K562 (cell line): ENCODE data around the gene XPOT. TPM values are rescaled to one million over a fixed set of nuclear protein-coding genes. Genes with fewer than 3 reads are reported as not detected.

ENCODE experiments used
- ATAC-seq: fragments of 200-7000 bp; cut with Tn5 transposase; 3 replicates; pipeline ENCODE4 v1.9.1; 2020; ENCODE audit warnings: moderate library complexity
- BruUV-seq: library from RNA; stranded (reverse); fragments of 400-500 nt; replicated peaks from 2 replicates; lab custom pipeline; 2021; lab: Mats Ljungman, UMichigan
- CTCF ChIA-PET: fragments of 300-600 bp; formaldehyde crosslinking; extraction: SDS; loops from one replicate; lab custom pipeline; 2021; ENCODE audit warnings: low intra/inter-chr PET ratio; lab: Yijun Ruan, JAX
- POLR2A ChIA-PET: fragments of 300-600, 350-650 bp; sonication (Branson Sonifier 250); formaldehyde crosslinking; extraction: SDS; loops from one replicate; lab custom pipeline; 2021; ENCODE audit warnings: antibody characterized with exemption, inconsistent platforms; lab: Yijun Ruan, JAX
- DNase-seq, 4 experiments: peaks; one replicate each; pipeline versions ENCODE4 v3.0.0 to v3.0.0-alpha.2; 2011 to 2018; ENCODE audit warnings: low spot score in 3 of 4, mixed read lengths in 3 of 4; ENCODE audit errors: extremely low read depth in 1 of 4
- FAIRE-seq: peaks from 2 replicates; lab custom pipeline; 2011; peaks lifted over from hg19 to GRCh38; lab: Jason Lieb, UNC
- H2AFZ ChIP-seq: 2 replicates; pipeline ENCODE4 v1.6.0; 2011; ENCODE audit warnings: low read depth, low read length, control low read depth, inconsistent platforms
- H3K27ac ChIP-seq: fragments of 200-600 bp; 3 replicates; pipeline ENCODE4 v1.8.0; 2011; ENCODE audit warnings: low read depth, mild to moderate bottlenecking, control low read depth, inconsistent platforms, low read length, moderate library complexity, mixed read lengths; ENCODE audit errors: extremely low read depth
- H3K27me3 ChIP-seq, 2 experiments: fragments of 300-600 bp in 1 of 2; 2 replicates in 1 of 2; 3 replicates in 1 of 2; pipeline versions ENCODE4 v1.6.0 to v1.8.0; 2011; ENCODE audit warnings: inconsistent platforms in 2 of 2, low read length in 2 of 2, mild to moderate bottlenecking in 1 of 2, mixed read lengths in 1 of 2, moderate library complexity in 1 of 2; ENCODE audit not compliant: control insufficient read depth in 2 of 2, insufficient read depth in 2 of 2
- H3K36me3 ChIP-seq: fragments of 300-600 bp; 3 replicates; pipeline ENCODE4 v1.8.0; 2011; ENCODE audit warnings: mild to moderate bottlenecking, low read length, inconsistent platforms; ENCODE audit not compliant: control insufficient read depth, insufficient read depth
- H3K4me1 ChIP-seq, 2 experiments: fragments of 200-600 bp in 1 of 2; replicated peaks in 1 of 2; 2 replicates in 1 of 2; 3 replicates in 1 of 2; pipeline versions ENCODE4 v1.5.1 to v1.8.0; 2011; ENCODE audit warnings: inconsistent platforms in 2 of 2, low read length in 2 of 2, mild to moderate bottlenecking in 1 of 2, mixed read lengths in 1 of 2, moderate library complexity in 1 of 2; ENCODE audit not compliant: control insufficient read depth in 2 of 2, insufficient read depth in 2 of 2
- H3K4me2 ChIP-seq: 2 replicates; pipeline ENCODE4 v1.6.1; 2011; ENCODE audit warnings: low read length, control low read depth, inconsistent platforms, mixed read lengths; ENCODE audit not compliant: insufficient read depth
- H3K4me3 ChIP-seq: fragments of 200-600 bp; sonication (generic), shearing (Covaris generic); 2 replicates; pipeline ENCODE4 v1.5.1; 2016; ENCODE audit warnings: control low read depth, inconsistent platforms
- H3K79me2 ChIP-seq: fragments of 200-600 bp; 3 replicates; pipeline ENCODE4 v1.8.0; 2011; ENCODE audit warnings: low read length, inconsistent platforms; ENCODE audit not compliant: control insufficient read depth, insufficient read depth
- H3K9ac ChIP-seq, 2 experiments: 2 replicates each; pipeline versions ENCODE4 v1.6.0 to v1.6.1; 2011; ENCODE audit warnings: low read depth in 2 of 2, low read length in 2 of 2, control low read depth in 1 of 2, inconsistent platforms in 1 of 2, mild to moderate bottlenecking in 1 of 2, mixed read lengths in 1 of 2; ENCODE audit not compliant: insufficient read depth in 1 of 2
- H3K9me1 ChIP-seq: one replicate; pipeline ENCODE4 v1.6.0; 2011; ENCODE audit warnings: inconsistent platforms, mild to moderate bottlenecking, low read length, moderate library complexity; ENCODE audit not compliant: control insufficient read depth, insufficient read depth
- H3K9me3 ChIP-seq: replicated peaks from 2 replicates; pipeline ENCODE4 v1.5.1; 2011; ENCODE audit warnings: low read depth, low read length, inconsistent platforms; ENCODE audit not compliant: control insufficient read depth, insufficient read depth
- H4K20me1 ChIP-seq: replicated peaks from 2 replicates; pipeline ENCODE4 v1.6.1; 2011; ENCODE audit warnings: low read length, inconsistent platforms, mixed read lengths; ENCODE audit not compliant: control insufficient read depth, insufficient read depth
- HDGF ChIP-seq: fragments of 450-650 bp; IDR thresholded peaks from 2 replicates; pipeline ENCODE4 v1.6.1; 2016
- NBN ChIP-seq: fragments of 450-650 bp; IDR thresholded peaks from 2 replicates; pipeline ENCODE4 v1.6.1; 2016; ENCODE audit warnings: low read depth, mild to moderate bottlenecking
- NR0B1 ChIP-seq: fragments of 450-650 bp; IDR thresholded peaks from one replicate; pipeline ENCODE4 v1.6.1; 2018; ENCODE audit warnings: mild to moderate bottlenecking, moderate library complexity; ENCODE audit not compliant: partially characterized antibody
- SETDB1 ChIP-seq: IDR thresholded peaks from one replicate; pipeline ENCODE4 v1.6.1; 2012; ENCODE audit warnings: low read length, control low read depth, inconsistent platforms
- ZNF764 ChIP-seq: fragments of 250-450 bp; sonication (Bioruptor Pico); IDR thresholded peaks from 2 replicates; pipeline ENCODE4 v1.4.0; 2020; ENCODE audit warnings: low read depth, mild to moderate bottlenecking, moderate library complexity
- WGBS: fragments of 100-300 bp; shearing (Covaris generic); methylation state at CpG from one replicate; pipeline ENCODE4 v1.1.6; 2016; ENCODE audit warnings: low coverage, mixed read lengths; ENCODE audit not compliant: insufficient coverage; ENCODE audit errors: missing lambda C conversion rate; 5-methylcytosine and 5-hydroxymethylcytosine counted together
- in situ Hi-C: fragments of 300-500 bp; cut with MboI; formaldehyde crosslinking; loops from 4 replicates; pipeline ENCODE4 v1.15.0; 2018; ENCODE audit warnings: inconsistent platforms, mixed read lengths
- intact Hi-C: fragments of 100-400 bp; cut with micrococcal nuclease; formaldehyde crosslinking; loops from 2 replicates; pipeline ENCODE4 v1.14.2; 2022
- polyA plus RNA-seq, 8 experiments: library from polyadenylated mRNA; depleted of rRNA in 4 of 8; stranded (reverse) in 5 of 8; unstranded in 3 of 8; fragments of >200 nt; fragmentation: Nextera tagmentation in 2 of 8; fragmentation: Illumina TruSeq in 1 of 8; extraction: Ambion mirVana in 2 of 8; extraction: Trizol in 1 of 8; gene quantifications; 2 replicates each; pipeline versions ENCODE4 v1.2.1 to v1.2.3, GENCODE V29; 2011 to 2014; ENCODE audit warnings: inconsistent platforms in 1 of 8, missing spikeins in 1 of 8
- total RNA-seq, 7 experiments: library from RNA; depleted of rRNA in 6 of 7; stranded (reverse); fragments of >200 nt in 6 of 7; fragmentation: Illumina TruSeq in 2 of 7; extraction: Trizol in 2 of 7; gene quantifications; 2 replicates each; pipeline versions ENCODE4 v1.2.1 to v1.2.3, GENCODE V29; 2011 to 2021; ENCODE audit warnings: low replicate concordance in 1 of 7
- TF ChIP-seq, protein P1 (sequence below): fragments of 450-650 bp; IDR thresholded peaks from 2 replicates; pipeline ENCODE4 v1.6.1; 2017; ENCODE audit warnings: antibody characterized with exemption, mild to moderate bottlenecking

The XPOT gene
- total and polyA plus RNA-seq, 9 of the 15 experiments (the other 6 are each of a cell fraction or from before 2014, with no cell fraction given) = 26.2 to 192 (median 102) TPM

- Histone ChIP-seq H3K9ac (peak overlapping the region in 1 of 2 experiments; percentile 54; a peak in 2 of 4 replicates), H3K4me3 (no peak overlapping the region), H3K4me2 (peak overlapping the region; percentile 61; the same call in 1 of the 2 replicates), H3K36me3 (peaks cover 41% of the 10 kb centered on the region), H3K79me2 (peaks cover 96% of the 10 kb centered on the region), H4K20me1 (no peaks in the 10 kb centered on the region), H3K4me1 (peaks cover 19 to 28% of the 10 kb centered on the region in 2 experiments), H3K27ac (peak overlapping the region; percentile 77; the same call in 2 of the 3 replicates), H3K27me3 (no peaks in the 10 kb centered on the region), H3K9me1 (no peaks in the 10 kb centered on the region), H2AFZ (no peak overlapping the region), H3K9me3 (no peaks in the 10 kb centered on the region)
- FAIRE-seq = no peak
- TF ChIP-seq, protein P1, sequence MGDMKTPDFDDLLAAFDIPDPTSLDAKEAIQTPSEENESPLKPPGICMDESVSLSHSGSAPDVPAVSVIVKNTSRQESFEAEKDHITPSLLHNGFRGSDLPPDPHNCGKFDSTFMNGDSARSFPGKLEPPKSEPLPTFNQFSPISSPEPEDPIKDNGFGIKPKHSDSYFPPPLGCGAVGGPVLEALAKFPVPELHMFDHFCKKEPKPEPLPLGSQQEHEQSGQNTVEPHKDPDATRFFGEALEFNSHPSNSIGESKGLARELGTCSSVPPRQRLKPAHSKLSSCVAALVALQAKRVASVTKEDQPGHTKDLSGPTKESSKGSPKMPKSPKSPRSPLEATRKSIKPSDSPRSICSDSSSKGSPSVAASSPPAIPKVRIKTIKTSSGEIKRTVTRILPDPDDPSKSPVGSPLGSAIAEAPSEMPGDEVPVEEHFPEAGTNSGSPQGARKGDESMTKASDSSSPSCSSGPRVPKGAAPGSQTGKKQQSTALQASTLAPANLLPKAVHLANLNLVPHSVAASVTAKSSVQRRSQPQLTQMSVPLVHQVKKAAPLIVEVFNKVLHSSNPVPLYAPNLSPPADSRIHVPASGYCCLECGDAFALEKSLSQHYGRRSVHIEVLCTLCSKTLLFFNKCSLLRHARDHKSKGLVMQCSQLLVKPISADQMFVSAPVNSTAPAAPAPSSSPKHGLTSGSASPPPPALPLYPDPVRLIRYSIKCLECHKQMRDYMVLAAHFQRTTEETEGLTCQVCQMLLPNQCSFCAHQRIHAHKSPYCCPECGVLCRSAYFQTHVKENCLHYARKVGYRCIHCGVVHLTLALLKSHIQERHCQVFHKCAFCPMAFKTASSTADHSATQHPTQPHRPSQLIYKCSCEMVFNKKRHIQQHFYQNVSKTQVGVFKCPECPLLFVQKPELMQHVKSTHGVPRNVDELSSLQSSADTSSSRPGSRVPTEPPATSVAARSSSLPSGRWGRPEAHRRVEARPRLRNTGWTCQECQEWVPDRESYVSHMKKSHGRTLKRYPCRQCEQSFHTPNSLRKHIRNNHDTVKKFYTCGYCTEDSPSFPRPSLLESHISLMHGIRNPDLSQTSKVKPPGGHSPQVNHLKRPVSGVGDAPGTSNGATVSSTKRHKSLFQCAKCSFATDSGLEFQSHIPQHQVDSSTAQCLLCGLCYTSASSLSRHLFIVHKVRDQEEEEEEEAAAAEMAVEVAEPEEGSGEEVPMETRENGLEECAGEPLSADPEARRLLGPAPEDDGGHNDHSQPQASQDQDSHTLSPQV = peak; percentile 23; the same call in 1 of the 2 replicates
- TF ChIP-seq HDGF (no peak), NR0B1 (no peak), ZNF764 (CRISPR knock-in tag) (no peak), SETDB1 (no peak), NBN (no peak)
- ATAC-seq = no peak
- POLR2A ChIA-PET = interaction anchor here (0.6 to 2.0 kb wide), 3 partner anchors 12 to 224 kb away, joined by 3 to 7 read pairs (median 3); no protein-coding TSS in a partner anchor
- intact Hi-C loops = no loop called here
- WGBS = 22% methylated on average over 1 of the region's 1 CpG
- in situ Hi-C loops = no loop called here
- no TSS peak for BruUV-seq
- CTCF ChIA-PET = no interaction called here
- DNase-seq = no peak
Observed at GRCh38 chr12:64455506-64455905, 51.3 kb downstream of the XPOT start.
